WTC11 (cell line): ENCODE data around the gene P2RY10. TPM values are rescaled to one million over a fixed set of nuclear protein-coding genes. Genes with fewer than 3 reads are reported as not detected.

Source experiments
- microRNA-seq: library from miRNA; unstranded; fragments of <30 nt; microRNA quantifications from one replicate; pipeline ENCODE4 v1.2.0, GENCODE V29; 2022; ENCODE audit warnings: borderline number of aligned reads
- total RNA-seq: library from RNA; stranded (reverse); gene quantifications from 3 replicates; pipeline ENCODE4 v1.2.3, GENCODE V29; 2021

Gene P2RY10
- total RNA-seq, 1 experiment from 2014 or later = not detected

Small RNAs within 50 kb of the gene (microRNA-seq; reads per million reads assigned to microRNA genes)
- gene MIR4328 = not detected

Other genes starting within 250 kb of the P2RY10 start
- gene LPAR4, start 197.7 kb upstream of the P2RY10 start, total RNA-seq = 7.1 to 7.8 TPM (median 7.3 TPM) in 3 replicates
- gene GPR174, start 199.3 kb downstream of the P2RY10 start, total RNA-seq = 0.04 to 0.05 TPM in 2 of 3 replicates, not detected in the other